Measurements from ENCODE around the gene CKAP2L.

The CKAP2L gene

DNA sequence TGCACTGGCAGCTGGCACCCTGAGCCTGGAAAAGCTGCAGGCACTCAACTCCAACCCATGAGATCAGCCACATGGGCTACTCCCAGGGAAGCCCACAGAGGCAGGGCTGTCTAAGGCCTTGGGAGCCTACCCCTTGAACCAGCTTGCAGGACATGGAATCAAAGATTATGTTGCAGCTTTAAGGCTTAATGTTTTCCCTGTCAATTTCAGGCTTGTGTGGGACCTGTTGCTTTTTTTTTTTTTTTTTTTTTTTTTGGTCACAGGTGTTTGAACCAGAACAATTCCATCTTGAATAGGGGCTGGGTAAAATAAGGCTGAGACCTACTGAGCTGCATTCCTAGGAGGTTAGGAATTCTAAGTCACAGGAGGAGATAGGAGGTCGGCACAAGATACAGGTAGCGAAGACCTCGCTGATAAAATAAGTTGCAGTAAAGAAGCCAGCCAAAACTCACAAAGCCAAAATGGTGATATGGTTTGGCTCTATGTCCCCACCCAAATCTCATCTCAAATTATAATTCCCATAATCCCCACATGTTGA, 27.4 kb upstream of the CKAP2L start:
- no peak for ATAC-seq
- no peak for TF ChIP-seq ISL1 (CRISPR knock-in tag; IDR thresholded peaks at IDR 0.05)
- TF ChIP-seq ZFP3 (CRISPR knock-in tag; IDR thresholded peaks at IDR 0.05) = no peak

DNA sequence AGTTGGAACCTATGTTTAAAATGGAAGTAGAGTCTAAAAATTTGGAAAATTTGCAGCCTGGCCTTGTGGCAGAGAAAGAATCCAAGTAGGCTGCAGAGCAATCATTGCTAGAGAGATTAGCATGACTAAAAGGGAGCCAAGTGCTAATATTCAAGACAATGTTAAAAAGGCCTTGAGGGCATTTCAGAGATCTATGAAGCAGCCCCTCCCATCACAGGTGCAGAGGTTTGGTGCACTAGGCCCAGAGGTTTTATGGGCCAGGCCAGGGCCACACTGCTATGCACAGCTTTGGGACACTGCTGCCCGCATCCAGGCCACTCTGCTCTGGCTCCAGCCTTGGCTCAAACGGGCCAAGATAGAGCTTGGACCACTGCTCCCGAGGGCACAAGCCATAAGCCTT, 26.6 kb upstream of the CKAP2L start:
- no peak for ATAC-seq
- no peak for TF ChIP-seq ZNF565 (CRISPR knock-in tag; conservative IDR thresholded peaks at IDR 0.05; ENCODE audit: low read depth)
- no peak for TF ChIP-seq ZFP3 (CRISPR knock-in tag; IDR thresholded peaks at IDR 0.05)
- no peak for TF ChIP-seq ISL1 (CRISPR knock-in tag; IDR thresholded peaks at IDR 0.05)
- TF ChIP-seq ZFP30 (CRISPR knock-in tag; IDR thresholded peaks at IDR 0.05) = no peak
- no peak for TF ChIP-seq TOX (CRISPR knock-in tag; IDR thresholded peaks at IDR 0.05; ENCODE audit: borderline replicate concordance)
- TF ChIP-seq CREB5 (CRISPR knock-in tag; IDR thresholded peaks at IDR 0.05; ENCODE audit: low read depth) = no peak
- TF ChIP-seq SNAI2 (CRISPR knock-in tag; IDR thresholded peaks at IDR 0.05) = no peak
- no peak for TF ChIP-seq ARNTL (CRISPR knock-in tag; IDR thresholded peaks at IDR 0.05; ENCODE audit: borderline replicate concordance, low read depth)
- no peak for TF ChIP-seq PPARA (CRISPR knock-in tag; IDR thresholded peaks at IDR 0.05; ENCODE audit: borderline replicate concordance)
- no peak for TF ChIP-seq ESRRG (CRISPR knock-in tag; IDR thresholded peaks at IDR 0.05)
- no peak for TF ChIP-seq POU6F1 (CRISPR knock-in tag; IDR thresholded peaks at IDR 0.05; ENCODE audit: borderline replicate concordance, low read depth)
- TF ChIP-seq GLIS3 (CRISPR knock-in tag; IDR thresholded peaks at IDR 0.05) = no peak
- no peak for TF ChIP-seq BACH2 (CRISPR knock-in tag; IDR thresholded peaks at IDR 0.05; ENCODE audit: borderline replicate concordance)
- no peak for TF ChIP-seq ZC3H10 (CRISPR knock-in tag; IDR thresholded peaks at IDR 0.05)
- no peak for TF ChIP-seq ZNF8 (CRISPR knock-in tag; IDR thresholded peaks at IDR 0.05)
- TF ChIP-seq OSR1 (CRISPR knock-in tag; IDR thresholded peaks at IDR 0.05) = no peak

GRCh38 chr2:112790305-112790704, 25.9 kb upstream of the CKAP2L start:
- ATAC-seq = no peak
- TF ChIP-seq BACH2 (CRISPR knock-in tag; IDR thresholded peaks at IDR 0.05; ENCODE audit: borderline replicate concordance) (no peak), TCF4 (CRISPR knock-in tag; IDR thresholded peaks at IDR 0.05; ENCODE audit: borderline replicate concordance) (no peak), OSR1 (CRISPR knock-in tag; IDR thresholded peaks at IDR 0.05) (no peak), ARNTL (CRISPR knock-in tag; IDR thresholded peaks at IDR 0.05; ENCODE audit: borderline replicate concordance, low read depth) (no peak), POU6F1 (CRISPR knock-in tag; IDR thresholded peaks at IDR 0.05; ENCODE audit: borderline replicate concordance, low read depth) (no peak), GLIS3 (CRISPR knock-in tag; IDR thresholded peaks at IDR 0.05) (no peak), ESRRG (CRISPR knock-in tag; IDR thresholded peaks at IDR 0.05) (no peak), ZNF565 (CRISPR knock-in tag; conservative IDR thresholded peaks at IDR 0.05; ENCODE audit: low read depth) (no peak), ZNF70 (CRISPR knock-in tag; IDR thresholded peaks at IDR 0.05) (no peak), PATZ1 (CRISPR knock-in tag; IDR thresholded peaks at IDR 0.05; ENCODE audit: borderline replicate concordance) (no peak), ZFP30 (CRISPR knock-in tag; IDR thresholded peaks at IDR 0.05) (no peak), CREB5 (CRISPR knock-in tag; IDR thresholded peaks at IDR 0.05; ENCODE audit: low read depth) (no peak), ISL1 (CRISPR knock-in tag; IDR thresholded peaks at IDR 0.05) (no peak), ZFP3 (CRISPR knock-in tag; IDR thresholded peaks at IDR 0.05) (no peak), PPARA (CRISPR knock-in tag; IDR thresholded peaks at IDR 0.05; ENCODE audit: borderline replicate concordance) (no peak), CSDC2 (CRISPR knock-in tag; IDR thresholded peaks at IDR 0.05) (no peak), TOX (CRISPR knock-in tag; IDR thresholded peaks at IDR 0.05; ENCODE audit: borderline replicate concordance) (no peak)
- TF ChIP-seq, protein P1, sequence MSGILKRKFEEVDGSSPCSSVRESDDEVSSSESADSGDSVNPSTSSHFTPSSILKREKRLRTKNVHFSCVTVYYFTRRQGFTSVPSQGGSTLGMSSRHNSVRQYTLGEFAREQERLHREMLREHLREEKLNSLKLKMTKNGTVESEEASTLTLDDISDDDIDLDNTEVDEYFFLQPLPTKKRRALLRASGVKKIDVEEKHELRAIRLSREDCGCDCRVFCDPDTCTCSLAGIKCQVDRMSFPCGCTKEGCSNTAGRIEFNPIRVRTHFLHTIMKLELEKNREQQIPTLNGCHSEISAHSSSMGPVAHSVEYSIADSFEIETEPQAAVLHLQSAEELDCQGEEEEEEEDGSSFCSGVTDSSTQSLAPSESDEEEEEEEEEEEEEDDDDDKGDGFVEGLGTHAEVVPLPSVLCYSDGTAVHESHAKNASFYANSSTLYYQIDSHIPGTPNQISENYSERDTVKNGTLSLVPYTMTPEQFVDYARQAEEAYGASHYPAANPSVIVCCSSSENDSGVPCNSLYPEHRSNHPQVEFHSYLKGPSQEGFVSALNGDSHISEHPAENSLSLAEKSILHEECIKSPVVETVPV (CRISPR knock-in tag; IDR thresholded peaks at IDR 0.05) = no peak
- TF ChIP-seq, protein P2, sequence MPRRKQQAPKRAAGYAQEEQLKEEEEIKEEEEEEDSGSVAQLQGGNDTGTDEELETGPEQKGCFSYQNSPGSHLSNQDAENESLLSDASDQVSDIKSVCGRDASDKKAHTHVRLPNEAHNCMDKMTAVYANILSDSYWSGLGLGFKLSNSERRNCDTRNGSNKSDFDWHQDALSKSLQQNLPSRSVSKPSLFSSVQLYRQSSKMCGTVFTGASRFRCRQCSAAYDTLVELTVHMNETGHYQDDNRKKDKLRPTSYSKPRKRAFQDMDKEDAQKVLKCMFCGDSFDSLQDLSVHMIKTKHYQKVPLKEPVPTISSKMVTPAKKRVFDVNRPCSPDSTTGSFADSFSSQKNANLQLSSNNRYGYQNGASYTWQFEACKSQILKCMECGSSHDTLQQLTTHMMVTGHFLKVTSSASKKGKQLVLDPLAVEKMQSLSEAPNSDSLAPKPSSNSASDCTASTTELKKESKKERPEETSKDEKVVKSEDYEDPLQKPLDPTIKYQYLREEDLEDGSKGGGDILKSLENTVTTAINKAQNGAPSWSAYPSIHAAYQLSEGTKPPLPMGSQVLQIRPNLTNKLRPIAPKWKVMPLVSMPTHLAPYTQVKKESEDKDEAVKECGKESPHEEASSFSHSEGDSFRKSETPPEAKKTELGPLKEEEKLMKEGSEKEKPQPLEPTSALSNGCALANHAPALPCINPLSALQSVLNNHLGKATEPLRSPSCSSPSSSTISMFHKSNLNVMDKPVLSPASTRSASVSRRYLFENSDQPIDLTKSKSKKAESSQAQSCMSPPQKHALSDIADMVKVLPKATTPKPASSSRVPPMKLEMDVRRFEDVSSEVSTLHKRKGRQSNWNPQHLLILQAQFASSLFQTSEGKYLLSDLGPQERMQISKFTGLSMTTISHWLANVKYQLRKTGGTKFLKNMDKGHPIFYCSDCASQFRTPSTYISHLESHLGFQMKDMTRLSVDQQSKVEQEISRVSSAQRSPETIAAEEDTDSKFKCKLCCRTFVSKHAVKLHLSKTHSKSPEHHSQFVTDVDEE (CRISPR knock-in tag; IDR thresholded peaks at IDR 0.05) = no peak
